Activated naive CD8-positive, alpha-beta T cell treated with anti-CD3 and anti-CD28 coated beads, Interleukin-2, amount 50 U/mL, for 24 hours (primary cell): ENCODE results near the gene UCK1.

Experiments used
- ATAC-seq: fragments of 150-1000 bp; cut with Tn5 transposase; one replicate; pipeline ENCODE4 v1.10.0; 2021
- DNase-seq: peaks from one replicate; pipeline ENCODE4 v3.0.0; 2021
- H3K27ac Mint-ChIP-seq: one replicate; pipeline ENCODE4 v1.8.0; 2021; ENCODE audit warnings: mild to moderate bottlenecking, mixed read lengths
- H3K27me3 Mint-ChIP-seq: one replicate; pipeline ENCODE4 v1.8.0; 2021; ENCODE audit warnings: mixed read lengths
- H3K36me3 Mint-ChIP-seq: one replicate; pipeline ENCODE4 v1.8.0; 2021; ENCODE audit warnings: low read depth, mixed read lengths
- H3K4me1 Mint-ChIP-seq: one replicate; pipeline ENCODE4 v1.8.0; 2021; ENCODE audit warnings: mixed read lengths
- H3K4me3 Mint-ChIP-seq: one replicate; pipeline ENCODE4 v1.8.0; 2021; ENCODE audit warnings: mild to moderate bottlenecking, moderate library complexity, mixed read lengths
- H3K9me3 Mint-ChIP-seq: one replicate; pipeline ENCODE4 v1.8.0; 2021; ENCODE audit warnings: mixed read lengths

Gene UCK1

GRCh38 chr9:131539223-131539923, 8.3 kb upstream of the UCK1 start:
- Mint-ChIP-seq H3K27ac (no peak overlapping the region), H3K4me1 (peaks cover 21% of the 10 kb centered on the region), H3K36me3 (peaks cover 6% of the 10 kb centered on the region), H3K9me3 (peaks cover 20% of the 10 kb centered on the region), H3K4me3 (no peak overlapping the region), H3K27me3 (peaks cover 5% of the 10 kb centered on the region)
- ATAC-seq (no peak), DNase-seq (no peak)

- Mint-ChIP-seq H3K9me3 (peaks cover 8% of the 10 kb centered on the region), H3K27me3 (no peaks in the 10 kb centered on the region), H3K4me1 (peaks cover 25% of the 10 kb centered on the region), H3K36me3 (no peaks in the 10 kb centered on the region), H3K27ac (no peak overlapping the region), H3K4me3 (no peak overlapping the region)
- ATAC-seq (no peak), DNase-seq (no peak)
These were observed 6.9 kb upstream of the UCK1 start for GRCh38 chr9:131537946-131538345.

GRCh38 chr9:131534721-131535237, 3.7 kb upstream of the UCK1 start:
- H3K9me3 Mint-ChIP-seq, result no peaks in the 10 kb centered on the region
- H3K27ac Mint-ChIP-seq, result no peak overlapping the region
- H3K4me1 Mint-ChIP-seq, result peaks cover 24% of the 10 kb centered on the region
- peak overlapping the region; percentile 32 for H3K4me3 Mint-ChIP-seq
- DNase-seq, result no peak
- H3K36me3 Mint-ChIP-seq, result peaks cover 2% of the 10 kb centered on the region
- no peaks in the 10 kb centered on the region for H3K27me3 Mint-ChIP-seq
- ATAC-seq, result no peak

GRCh38 chr9:131530546-131530919, 530 bp downstream of the UCK1 start:
- peak overlapping the region; percentile 86 for H3K4me3 Mint-ChIP-seq
- no peak for ATAC-seq

GRCh38 chr9:131529597-131530545, 1.2 kb downstream of the UCK1 start:
- Mint-ChIP-seq H3K9me3 (no peaks in the 10 kb centered on the region), H3K4me1 (peaks cover 16% of the 10 kb centered on the region), H3K27ac (peak overlapping the region; percentile 81), H3K4me3 (peak overlapping the region; percentile 86), H3K27me3 (no peaks in the 10 kb centered on the region), H3K36me3 (peaks cover 4% of the 10 kb centered on the region)
- no peak for ATAC-seq
- no peak for DNase-seq

More at GRCh38 chr9:131530546-131530919, 530 bp downstream of the UCK1 start:
- peaks cover 4% of the 10 kb centered on the region for H3K36me3 Mint-ChIP-seq
- no peaks in the 10 kb centered on the region for H3K27me3 Mint-ChIP-seq
- peak overlapping the region; percentile 81 for H3K27ac Mint-ChIP-seq
- H3K9me3 Mint-ChIP-seq, result no peaks in the 10 kb centered on the region
- peaks cover 20% of the 10 kb centered on the region for H3K4me1 Mint-ChIP-seq
- peak; percentile 42 for DNase-seq

- Mint-ChIP-seq H3K27ac (no peak overlapping the region), H3K4me1 (peaks cover 7% of the 10 kb centered on the region), H3K9me3 (no peaks in the 10 kb centered on the region), H3K27me3 (no peaks in the 10 kb centered on the region), H3K36me3 (peaks cover 10% of the 10 kb centered on the region), H3K4me3 (peak overlapping the region; percentile 86)
- DNase-seq, result no peak
- ATAC-seq, result no peak
These were observed 2.1 kb downstream of the UCK1 start for GRCh38 chr9:131528886-131529505.

- Mint-ChIP-seq H3K9me3 (no peaks in the 10 kb centered on the region), H3K27me3 (no peaks in the 10 kb centered on the region), H3K4me3 (no peak overlapping the region), H3K4me1 (peaks cover 7% of the 10 kb centered on the region), H3K36me3 (peaks cover 10% of the 10 kb centered on the region), H3K27ac (no peak overlapping the region)
- DNase-seq, result no peak
- ATAC-seq, result no peak
These were observed 2.9 kb downstream of the UCK1 start for GRCh38 chr9:131528186-131528585.

- no peak for ATAC-seq
- Mint-ChIP-seq H3K36me3 (peaks cover 10% of the 10 kb centered on the region), H3K27ac (no peak overlapping the region), H3K4me3 (no peak overlapping the region), H3K4me1 (peaks cover 7% of the 10 kb centered on the region), H3K27me3 (no peaks in the 10 kb centered on the region), H3K9me3 (no peaks in the 10 kb centered on the region)
- DNase-seq, result no peak
These were observed 5.2 kb downstream of the UCK1 start for GRCh38 chr9:131525643-131526565.

GRCh38 chr9:131524665-131525315, 6.3 kb downstream of the UCK1 start:
- ATAC-seq, result no peak
- Mint-ChIP-seq H3K9me3 (no peaks in the 10 kb centered on the region), H3K27me3 (no peaks in the 10 kb centered on the region), H3K27ac (peak overlapping the region; percentile 22), H3K4me1 (peaks cover 2% of the 10 kb centered on the region), H3K36me3 (peaks cover 8% of the 10 kb centered on the region), H3K4me3 (no peak overlapping the region)
- DNase-seq, result no peak

- no peaks in the 10 kb centered on the region for H3K9me3 Mint-ChIP-seq
- no peak for DNase-seq
- H3K4me3 Mint-ChIP-seq, result no peak overlapping the region
- ATAC-seq, result peak; percentile 11
- no peak overlapping the region for H3K27ac Mint-ChIP-seq
- H3K4me1 Mint-ChIP-seq, result no peaks in the 10 kb centered on the region
- H3K36me3 Mint-ChIP-seq, result peaks cover 16% of the 10 kb centered on the region
- H3K27me3 Mint-ChIP-seq, result no peaks in the 10 kb centered on the region
These were observed 7.3 kb downstream of the UCK1 start for GRCh38 chr9:131523451-131524435.

- ATAC-seq (no peak), DNase-seq (no peak)
- H3K36me3 Mint-ChIP-seq, result peaks cover 14% of the 10 kb centered on the region
- H3K9me3 Mint-ChIP-seq, result no peaks in the 10 kb centered on the region
- H3K4me3 Mint-ChIP-seq, result no peak overlapping the region
- H3K27me3 Mint-ChIP-seq, result no peaks in the 10 kb centered on the region
- no peak overlapping the region for H3K27ac Mint-ChIP-seq
- H3K4me1 Mint-ChIP-seq, result no peaks in the 10 kb centered on the region
These were observed 8.0 kb downstream of the UCK1 start for GRCh38 chr9:131523086-131523388.

- H3K36me3 Mint-ChIP-seq, result peaks cover 16% of the 10 kb centered on the region
- ATAC-seq (no peak), DNase-seq (no peak)
- no peak overlapping the region for H3K27ac Mint-ChIP-seq
- no peaks in the 10 kb centered on the region for H3K4me1 Mint-ChIP-seq
- no peaks in the 10 kb centered on the region for H3K27me3 Mint-ChIP-seq
- no peak overlapping the region for H3K4me3 Mint-ChIP-seq
- no peaks in the 10 kb centered on the region for H3K9me3 Mint-ChIP-seq
These were observed 8.6 kb downstream of the UCK1 start for GRCh38 chr9:131522257-131523085.
